ENCODE results near the gene PRF1.

Gene PRF1

GRCh38 chr10:70604106-70604505 is 1.6 kb upstream of the PRF1 start:
- Mint-ChIP-seq H3K36me3 (peaks cover 49% of the 10 kb centered on the region), H3K4me1 (peaks cover 66% of the 10 kb centered on the region), H3K27ac (peak overlapping the region; percentile 97), H3K9me3 (no peaks in the 10 kb centered on the region), H3K4me3 (peak overlapping the region; percentile 97)
- ATAC-seq (peak; percentile 34), DNase-seq (ENCODE audit: low spot score in 2 of 2) (no peak)

GRCh38 chr10:70603449-70603801 is 884 bp upstream of the PRF1 start:
- ATAC-seq = peak; percentile 77
- peak; percentile 70 to 93 for DNase-seq (ENCODE audit: low spot score in 2 of 2)
- Mint-ChIP-seq H3K36me3 (peaks cover 56% of the 10 kb centered on the region), H3K4me1 (peaks cover 73% of the 10 kb centered on the region), H3K9me3 (no peaks in the 10 kb centered on the region), H3K27ac (peak overlapping the region; percentile 97), H3K4me3 (peak overlapping the region; percentile 97)

- Mint-ChIP-seq H3K36me3 (peaks cover 72% of the 10 kb centered on the region), H3K4me1 (peaks cover 74% of the 10 kb centered on the region), H3K9me3 (no peaks in the 10 kb centered on the region), H3K27ac (peak overlapping the region; percentile 97), H3K4me3 (peak overlapping the region; percentile 97)
- ATAC-seq (no peak), DNase-seq (ENCODE audit: low spot score in 2 of 2) (no peak)
Measured at GRCh38 chr10:70601746-70602145, 795 bp downstream of the PRF1 start.

GRCh38 chr10:70600512-70601395 is 1.8 kb downstream of the PRF1 start:
- H3K4me1 Mint-ChIP-seq = peaks cover 82% of the 10 kb centered on the region
- ATAC-seq = no peak

GRCh38 chr10:70599791-70600190 is 2.8 kb downstream of the PRF1 start:
- Mint-ChIP-seq H3K4me3 (peak overlapping the region; percentile 97), H3K27ac (peak overlapping the region; percentile 97), H3K36me3 (peaks cover 92% of the 10 kb centered on the region), H3K4me1 (peaks cover 82% of the 10 kb centered on the region), H3K9me3 (no peaks in the 10 kb centered on the region)
- no peak for ATAC-seq
- peak in 1 of 2 donors; percentile 48 for DNase-seq (ENCODE audit: low spot score in 2 of 2)

More at GRCh38 chr10:70600512-70601395, 1.8 kb downstream of the PRF1 start:
- Mint-ChIP-seq H3K9me3 (no peaks in the 10 kb centered on the region), H3K36me3 (peaks cover 82% of the 10 kb centered on the region), H3K4me3 (peak overlapping the region; percentile 97), H3K27ac (peak overlapping the region; percentile 97)
- peak in 1 of 2 donors; percentile 51 for DNase-seq (ENCODE audit: low spot score in 2 of 2)

- Mint-ChIP-seq H3K36me3 (peaks cover 96% of the 10 kb centered on the region), H3K9me3 (no peaks in the 10 kb centered on the region), H3K4me1 (peaks cover 87% of the 10 kb centered on the region), H3K27ac (peak overlapping the region; percentile 97), H3K4me3 (peak overlapping the region; percentile 97)
- no peak for ATAC-seq
- DNase-seq (ENCODE audit: low spot score in 2 of 2) = no peak
Measured at GRCh38 chr10:70599319-70599718, 3.2 kb downstream of the PRF1 start.

- Mint-ChIP-seq H3K4me3 (peak overlapping the region; percentile 97), H3K36me3 (peaks cover 99% of the 10 kb centered on the region), H3K4me1 (peaks cover 87% of the 10 kb centered on the region), H3K9me3 (no peaks in the 10 kb centered on the region), H3K27ac (peak overlapping the region; percentile 97)
- ATAC-seq (no peak), DNase-seq (ENCODE audit: low spot score in 2 of 2) (peak in 1 of 2 donors; percentile 50)
Measured at GRCh38 chr10:70598857-70599295, 3.7 kb downstream of the PRF1 start.

GRCh38 chr10:70597856-70598815 is 4.4 kb downstream of the PRF1 start:
- Mint-ChIP-seq H3K36me3 (peaks cover 95% of the 10 kb centered on the region), H3K4me3 (peak overlapping the region; percentile 97), H3K4me1 (peaks cover 87% of the 10 kb centered on the region), H3K9me3 (no peaks in the 10 kb centered on the region), H3K27ac (peak overlapping the region; percentile 97)
- DNase-seq (ENCODE audit: low spot score in 2 of 2) (peak in 1 of 2 donors; percentile 46), ATAC-seq (no peak)

GRCh38 chr10:70596860-70597809 is 5.4 kb downstream of the PRF1 start:
- Mint-ChIP-seq H3K27ac (peak overlapping the region; percentile 97), H3K9me3 (no peaks in the 10 kb centered on the region), H3K4me1 (peaks cover 88% of the 10 kb centered on the region), H3K4me3 (peak overlapping the region; percentile 97), H3K36me3 (peaks cover 94% of the 10 kb centered on the region)
- DNase-seq (ENCODE audit: low spot score in 2 of 2) = no peak
- no peak for ATAC-seq

GRCh38 chr10:70596110-70596798 is 6.3 kb downstream of the PRF1 start:
- H3K36me3 Mint-ChIP-seq = peaks cover 91% of the 10 kb centered on the region
- peak overlapping the region; percentile 88 for H3K27ac Mint-ChIP-seq
- peak overlapping the region; percentile 97 for H3K4me3 Mint-ChIP-seq
- ATAC-seq (no peak), DNase-seq (ENCODE audit: low spot score in 2 of 2) (peak in 1 of 2 donors; percentile 48)
- H3K9me3 Mint-ChIP-seq = no peaks in the 10 kb centered on the region
- H3K4me1 Mint-ChIP-seq = peaks cover 90% of the 10 kb centered on the region

GRCh38 chr10:70595566-70596016 is 7.0 kb downstream of the PRF1 start:
- ATAC-seq = no peak
- Mint-ChIP-seq H3K4me3 (peak overlapping the region; percentile 97), H3K27ac (peak overlapping the region; percentile 88), H3K9me3 (no peaks in the 10 kb centered on the region), H3K4me1 (peaks cover 94% of the 10 kb centered on the region), H3K36me3 (peaks cover 84% of the 10 kb centered on the region)
- DNase-seq (ENCODE audit: low spot score in 2 of 2) = peak in 1 of 2 donors; percentile 50

GRCh38 chr10:70594161-70594560 is 8.4 kb downstream of the PRF1 start:
- no peak for DNase-seq (ENCODE audit: low spot score in 2 of 2)
- Mint-ChIP-seq H3K9me3 (no peaks in the 10 kb centered on the region), H3K4me3 (no peak overlapping the region), H3K27ac (peak overlapping the region; percentile 88), H3K36me3 (peaks cover 70% of the 10 kb centered on the region), H3K4me1 (peaks cover 98% of the 10 kb centered on the region)
- peak; percentile 64 for ATAC-seq

GRCh38 chr10:70593513-70593890 is 9.0 kb downstream of the PRF1 start:
- H3K4me3 Mint-ChIP-seq = no peak overlapping the region

More at GRCh38 chr10:70593513-70593890, 9.0 kb downstream of the PRF1 start:
- ATAC-seq (no peak), DNase-seq (ENCODE audit: low spot score in 2 of 2) (no peak)
- peaks cover 98% of the 10 kb centered on the region for H3K4me1 Mint-ChIP-seq
- no peaks in the 10 kb centered on the region for H3K9me3 Mint-ChIP-seq
- peak overlapping the region; percentile 88 for H3K27ac Mint-ChIP-seq
- H3K36me3 Mint-ChIP-seq = peaks cover 64% of the 10 kb centered on the region

All from stimulated activated effector memory CD8-positive, alpha-beta T cell treated with anti-CD3 and anti-CD28 coated beads, Interleukin-12 subunit alpha, Interleukin-12 subunit beta, amount 100 ng/mL, for 72 hours (primary cell).